ENCODE measurements around the gene VPS4A.

VPS4A gene

DNA sequence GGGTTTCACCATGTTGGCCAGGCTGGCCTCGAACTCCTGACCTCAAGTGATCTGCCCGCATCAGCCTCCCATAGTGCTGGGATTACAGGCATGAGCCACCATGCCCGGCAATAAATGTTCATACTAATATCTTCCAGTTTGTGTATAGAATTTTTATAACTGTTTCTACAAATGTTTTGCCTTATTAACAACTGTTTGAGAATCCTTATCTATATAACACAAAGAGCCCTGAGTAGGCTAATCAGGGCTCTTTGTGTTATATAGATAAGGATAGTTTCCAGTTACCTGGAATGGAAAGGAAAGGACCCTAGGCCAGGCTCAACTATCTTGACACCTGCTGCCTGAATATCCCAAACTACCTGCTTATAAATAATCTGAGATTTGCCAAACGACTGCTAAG is 57.7 kb downstream of the VPS4A start:
- DNase-seq, result no peak

DNA sequence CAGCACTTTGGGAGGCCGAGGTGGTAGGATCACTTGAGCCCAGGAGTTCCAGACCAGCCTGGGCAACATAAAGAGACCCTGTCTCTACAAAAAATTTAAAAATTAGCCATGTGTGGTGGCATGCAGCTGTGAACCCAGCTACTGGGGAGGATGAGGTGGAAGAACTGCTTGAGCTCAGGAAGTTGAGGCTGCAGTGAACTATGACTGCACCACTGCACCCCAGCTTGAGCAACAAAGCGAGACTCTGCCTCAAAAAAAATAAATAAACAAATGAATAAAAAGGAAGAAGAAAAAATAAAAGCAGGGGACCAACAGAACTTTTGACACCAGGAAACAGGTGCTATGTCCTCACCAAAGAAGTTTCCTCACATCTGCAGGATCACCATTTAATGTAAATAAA is 60.4 kb downstream of the VPS4A start:
- no peak for DNase-seq

DNA sequence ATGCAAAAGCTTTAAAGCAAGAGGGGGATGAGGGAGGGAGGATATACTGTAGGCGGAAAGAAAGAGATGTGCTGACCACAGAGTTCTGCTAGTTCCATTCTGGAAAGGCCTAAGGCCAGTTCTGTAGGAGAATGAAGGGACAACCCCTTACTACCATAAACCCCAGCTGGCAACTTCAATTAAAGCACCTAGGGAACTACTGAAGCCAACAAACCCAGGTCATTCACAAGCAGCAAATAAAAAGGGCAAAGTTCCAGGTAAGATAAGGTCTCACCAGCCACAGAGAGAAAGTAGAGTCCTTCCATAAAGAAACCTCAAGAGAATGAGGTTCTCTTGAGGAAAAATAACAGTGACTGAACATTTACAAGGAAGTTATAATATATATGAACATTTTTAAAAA is 61.9 kb downstream of the VPS4A start:
- DNase-seq, result no peak
